Measurements from ENCODE around the gene ATG7.

ATG7 gene

DNA sequence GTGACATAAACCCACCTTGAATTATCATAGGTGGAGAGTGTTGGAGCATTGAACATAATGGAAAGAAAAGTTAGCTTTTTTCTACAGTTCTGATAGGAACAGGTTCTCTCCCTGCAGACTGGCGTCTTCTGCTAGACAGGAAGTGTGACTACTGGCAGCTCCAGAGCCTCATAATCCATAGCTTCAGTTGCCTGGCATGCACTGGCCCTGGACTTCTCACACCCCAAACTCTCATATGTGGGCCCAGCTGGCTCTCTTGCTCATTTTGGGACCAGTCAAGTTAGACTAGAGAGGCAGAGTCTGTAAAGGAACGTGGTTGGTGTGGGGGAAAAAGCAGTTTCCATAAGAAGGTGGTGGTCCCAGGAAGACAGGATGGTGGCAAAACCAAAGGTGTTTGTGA lies 191.4 kb downstream of the ATG7 start:
- H3K4me3 ChIP-seq (replicated peaks; ENCODE audit: insufficient read depth, low read length): no peak overlapping the region
- no peak overlapping the region for H3K27ac ChIP-seq (replicated peaks)
- TF ChIP-seq GABPA (IDR thresholded peaks at IDR 0.05; ENCODE audit: low read depth) (no peak), CTCF (IDR thresholded peaks at IDR 0.05; ENCODE audit: insufficient read depth, low read length) (no peak), SPI1 (IDR thresholded peaks at IDR 0.05; ENCODE audit: borderline replicate concordance, low read depth) (no peak), POLR2AphosphoS5 (IDR thresholded peaks at IDR 0.05; ENCODE audit: low read depth) (no peak)
- TF ChIP-seq, protein P1, sequence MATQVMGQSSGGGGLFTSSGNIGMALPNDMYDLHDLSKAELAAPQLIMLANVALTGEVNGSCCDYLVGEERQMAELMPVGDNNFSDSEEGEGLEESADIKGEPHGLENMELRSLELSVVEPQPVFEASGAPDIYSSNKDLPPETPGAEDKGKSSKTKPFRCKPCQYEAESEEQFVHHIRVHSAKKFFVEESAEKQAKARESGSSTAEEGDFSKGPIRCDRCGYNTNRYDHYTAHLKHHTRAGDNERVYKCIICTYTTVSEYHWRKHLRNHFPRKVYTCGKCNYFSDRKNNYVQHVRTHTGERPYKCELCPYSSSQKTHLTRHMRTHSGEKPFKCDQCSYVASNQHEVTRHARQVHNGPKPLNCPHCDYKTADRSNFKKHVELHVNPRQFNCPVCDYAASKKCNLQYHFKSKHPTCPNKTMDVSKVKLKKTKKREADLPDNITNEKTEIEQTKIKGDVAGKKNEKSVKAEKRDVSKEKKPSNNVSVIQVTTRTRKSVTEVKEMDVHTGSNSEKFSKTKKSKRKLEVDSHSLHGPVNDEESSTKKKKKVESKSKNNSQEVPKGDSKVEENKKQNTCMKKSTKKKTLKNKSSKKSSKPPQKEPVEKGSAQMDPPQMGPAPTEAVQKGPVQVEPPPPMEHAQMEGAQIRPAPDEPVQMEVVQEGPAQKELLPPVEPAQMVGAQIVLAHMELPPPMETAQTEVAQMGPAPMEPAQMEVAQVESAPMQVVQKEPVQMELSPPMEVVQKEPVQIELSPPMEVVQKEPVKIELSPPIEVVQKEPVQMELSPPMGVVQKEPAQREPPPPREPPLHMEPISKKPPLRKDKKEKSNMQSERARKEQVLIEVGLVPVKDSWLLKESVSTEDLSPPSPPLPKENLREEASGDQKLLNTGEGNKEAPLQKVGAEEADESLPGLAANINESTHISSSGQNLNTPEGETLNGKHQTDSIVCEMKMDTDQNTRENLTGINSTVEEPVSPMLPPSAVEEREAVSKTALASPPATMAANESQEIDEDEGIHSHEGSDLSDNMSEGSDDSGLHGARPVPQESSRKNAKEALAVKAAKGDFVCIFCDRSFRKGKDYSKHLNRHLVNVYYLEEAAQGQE (IDR thresholded peaks at IDR 0.05; ENCODE audit: insufficient replicate concordance, low read depth): no peak
- H3K27me3 ChIP-seq (ENCODE audit: insufficient read depth, poor library complexity, severe bottlenecking): no peaks in the 10 kb centered on the region
- DNase-seq (ENCODE audit: low read depth in 1 of 2, low spot score in 1 of 2): no peak

DNA sequence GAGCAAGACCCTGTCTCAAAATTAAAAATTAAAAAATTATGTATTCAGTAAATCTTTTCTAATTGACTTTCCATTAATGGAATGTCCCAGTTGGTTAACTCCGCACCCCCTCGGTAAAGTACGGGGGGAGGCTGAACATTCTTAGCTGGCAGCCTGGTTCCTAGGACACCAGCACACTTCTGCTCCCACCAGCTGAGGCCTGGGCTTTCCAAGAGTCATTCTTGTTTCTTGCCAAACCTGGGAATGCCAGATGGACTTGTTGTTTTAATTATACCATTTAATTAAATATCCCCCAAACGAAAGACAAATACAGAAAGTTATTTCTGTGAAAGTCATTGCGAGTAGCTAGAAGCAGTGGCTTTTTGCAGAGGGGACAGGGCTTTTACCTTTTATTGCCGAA lies 192.2 kb downstream of the ATG7 start:
- H3K4me3 ChIP-seq (replicated peaks; ENCODE audit: insufficient read depth, low read length): no peak overlapping the region
- no peak for TF ChIP-seq SPI1 (IDR thresholded peaks at IDR 0.05; ENCODE audit: borderline replicate concordance, low read depth)
- TF ChIP-seq POLR2AphosphoS5 (IDR thresholded peaks at IDR 0.05; ENCODE audit: low read depth): no peak
- no peak for TF ChIP-seq CTCF (IDR thresholded peaks at IDR 0.05; ENCODE audit: insufficient read depth, low read length)
- TF ChIP-seq GABPA (IDR thresholded peaks at IDR 0.05; ENCODE audit: low read depth): no peak
- TF ChIP-seq, protein P1 (IDR thresholded peaks at IDR 0.05; ENCODE audit: insufficient replicate concordance, low read depth): no peak
- DNase-seq (ENCODE audit: low read depth in 1 of 2, low spot score in 1 of 2): no peak
- no peaks in the 10 kb centered on the region for H3K27me3 ChIP-seq (ENCODE audit: insufficient read depth, poor library complexity, severe bottlenecking)
- no peak overlapping the region for H3K27ac ChIP-seq (replicated peaks)

- Histone ChIP-seq H3K4me3 (replicated peaks; ENCODE audit: insufficient read depth, low read length) (no peak overlapping the region), H3K27me3 (ENCODE audit: insufficient read depth, poor library complexity, severe bottlenecking) (no peaks in the 10 kb centered on the region), H3K27ac (replicated peaks) (no peak overlapping the region)
- no peak for TF ChIP-seq GABPA (IDR thresholded peaks at IDR 0.05; ENCODE audit: low read depth)
- TF ChIP-seq POLR2AphosphoS5 (IDR thresholded peaks at IDR 0.05; ENCODE audit: low read depth): no peak
- no peak for TF ChIP-seq CTCF (IDR thresholded peaks at IDR 0.05; ENCODE audit: insufficient read depth, low read length)
- TF ChIP-seq SPI1 (IDR thresholded peaks at IDR 0.05; ENCODE audit: borderline replicate concordance, low read depth): no peak
- no peak for DNase-seq (ENCODE audit: low read depth in 1 of 2, low spot score in 1 of 2)
Observed at GRCh38 chr3:11465744-11466616, 193.8 kb downstream of the ATG7 start.

Data from HL-60 (cell line).